Measurements from ENCODE around the gene HBA2.
"Not testable (repeated sequence)": the region's sequence is repeated elsewhere in the genome, so short reads cannot be mapped to it uniquely, and the experiment has no call there.

The HBA2 gene

GRCh38 chr16:159136-159849, 13.4 kb upstream of the HBA2 start:
- DNase-seq = no peak

- not testable (repeated sequence) for DNase-seq
These were observed 12.4 kb upstream of the HBA2 start for GRCh38 chr16:160242-160641.

DNA sequence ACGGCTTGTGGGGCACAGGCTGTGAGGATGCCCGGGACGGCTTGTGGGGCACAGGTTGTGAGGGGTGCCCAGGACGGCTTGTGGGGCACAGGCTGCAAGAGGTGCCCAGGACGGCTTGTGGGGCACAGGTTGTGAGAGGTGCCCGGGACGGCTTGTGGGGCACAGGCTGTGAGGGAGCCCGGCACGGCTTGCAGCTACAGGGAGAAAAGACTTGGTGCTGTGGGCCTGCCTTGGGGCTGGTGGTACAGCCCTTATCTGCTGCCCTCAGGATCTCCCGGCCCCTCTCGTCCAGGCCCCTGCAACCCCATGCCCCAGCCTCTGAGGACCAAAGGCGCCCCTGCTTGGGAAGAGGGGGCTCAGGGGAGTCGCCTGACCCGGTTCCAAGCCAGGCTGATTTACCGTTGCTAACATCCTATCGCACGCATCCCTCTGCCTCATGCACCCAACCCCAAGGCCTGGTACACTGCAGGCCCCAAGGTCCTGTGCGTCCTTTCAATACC, 11.9 kb upstream of the HBA2 start:
- DNase-seq = no peak

GRCh38 chr16:162271-162991, 10.2 kb upstream of the HBA2 start:
- no peak for DNase-seq

DNA sequence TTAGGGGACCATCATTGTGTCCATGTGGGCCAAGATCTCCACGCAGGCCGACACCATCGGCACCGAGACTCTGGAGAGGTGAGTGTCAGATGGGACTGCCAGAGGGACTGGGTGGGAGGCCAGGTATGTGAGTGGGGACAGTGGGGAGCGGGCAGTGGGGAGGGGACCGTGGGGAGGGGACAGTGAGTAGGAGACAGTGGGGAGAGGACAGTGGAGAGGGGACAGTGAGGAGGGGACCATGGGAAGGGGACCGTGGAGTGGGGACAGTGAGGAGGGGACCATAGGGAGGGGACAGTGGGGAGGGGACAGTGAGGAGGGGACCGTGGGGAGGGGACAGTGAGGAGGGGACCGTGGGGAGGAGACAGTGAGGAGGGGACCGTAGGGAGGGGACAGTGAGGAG, 9.5 kb upstream of the HBA2 start:
- not testable (repeated sequence) for DNase-seq

DNA sequence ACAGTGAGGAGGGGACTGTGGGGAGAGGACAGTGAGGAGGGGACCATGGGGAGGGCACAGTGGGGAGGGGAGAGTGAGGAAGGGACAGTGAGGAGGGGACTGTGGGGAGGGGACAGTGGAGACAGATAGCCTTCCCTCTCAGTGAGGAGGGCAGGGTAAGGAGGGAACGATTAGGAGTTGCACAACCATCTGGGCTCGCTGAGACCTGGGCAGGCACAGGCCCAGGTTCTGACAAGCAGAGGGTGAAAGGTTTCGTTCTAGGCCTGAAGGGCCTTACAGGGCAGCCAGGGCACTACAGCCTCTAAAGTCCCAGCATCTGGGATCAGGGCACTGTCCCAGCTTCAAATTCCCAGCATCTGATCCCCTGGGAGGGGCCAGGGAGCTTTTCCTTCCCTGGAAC, 9.0 kb upstream of the HBA2 start:
- not testable (repeated sequence) for DNase-seq

GRCh38 chr16:164134-164823, 8.4 kb upstream of the HBA2 start:
- DNase-seq = not testable (repeated sequence)

DNA sequence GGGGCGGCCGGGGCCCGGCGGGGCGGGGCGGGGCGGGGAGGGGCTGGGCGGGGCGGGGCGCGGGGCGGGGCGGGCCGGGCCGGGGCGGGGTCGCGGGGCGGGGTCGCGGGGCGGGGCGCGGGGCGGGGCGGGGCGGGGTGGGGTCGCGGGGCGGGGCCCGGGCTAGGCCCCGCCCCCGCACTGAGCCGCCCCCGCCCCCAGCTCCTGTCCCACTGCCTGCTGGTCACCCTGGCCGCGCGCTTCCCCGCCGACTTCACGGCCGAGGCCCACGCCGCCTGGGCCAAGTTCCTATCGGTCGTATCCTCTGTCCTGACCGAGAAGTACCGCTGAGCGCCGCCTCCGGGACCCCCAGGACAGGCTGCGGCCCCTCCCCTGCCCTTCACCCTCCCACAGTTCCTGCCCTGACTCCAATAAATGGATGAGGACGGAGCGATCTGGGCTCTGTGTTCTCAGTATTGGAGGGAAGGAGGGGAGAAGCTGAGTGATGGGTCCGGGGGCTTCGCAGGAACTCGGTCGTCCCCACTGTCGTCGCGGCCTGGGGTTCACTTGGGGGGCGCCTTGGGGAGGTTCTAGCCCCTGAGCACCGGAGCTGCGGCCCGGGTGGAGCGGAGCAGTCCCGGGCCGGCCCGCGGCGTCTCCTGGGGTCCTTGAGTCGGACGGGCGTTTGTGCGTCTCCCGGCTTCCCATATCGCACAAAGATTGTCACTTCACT, 7.7 kb upstream of the HBA2 start:
- DNase-seq = no peak

GRCh38 chr16:165539-166374, 6.9 kb upstream of the HBA2 start, which contains the start of gene HBM:
Gene HBM, plus strand, starts transcription at chr16:165978. Its CDS starts 20 bp downstream, at chr16:165998.
- no peak for DNase-seq

DNA sequence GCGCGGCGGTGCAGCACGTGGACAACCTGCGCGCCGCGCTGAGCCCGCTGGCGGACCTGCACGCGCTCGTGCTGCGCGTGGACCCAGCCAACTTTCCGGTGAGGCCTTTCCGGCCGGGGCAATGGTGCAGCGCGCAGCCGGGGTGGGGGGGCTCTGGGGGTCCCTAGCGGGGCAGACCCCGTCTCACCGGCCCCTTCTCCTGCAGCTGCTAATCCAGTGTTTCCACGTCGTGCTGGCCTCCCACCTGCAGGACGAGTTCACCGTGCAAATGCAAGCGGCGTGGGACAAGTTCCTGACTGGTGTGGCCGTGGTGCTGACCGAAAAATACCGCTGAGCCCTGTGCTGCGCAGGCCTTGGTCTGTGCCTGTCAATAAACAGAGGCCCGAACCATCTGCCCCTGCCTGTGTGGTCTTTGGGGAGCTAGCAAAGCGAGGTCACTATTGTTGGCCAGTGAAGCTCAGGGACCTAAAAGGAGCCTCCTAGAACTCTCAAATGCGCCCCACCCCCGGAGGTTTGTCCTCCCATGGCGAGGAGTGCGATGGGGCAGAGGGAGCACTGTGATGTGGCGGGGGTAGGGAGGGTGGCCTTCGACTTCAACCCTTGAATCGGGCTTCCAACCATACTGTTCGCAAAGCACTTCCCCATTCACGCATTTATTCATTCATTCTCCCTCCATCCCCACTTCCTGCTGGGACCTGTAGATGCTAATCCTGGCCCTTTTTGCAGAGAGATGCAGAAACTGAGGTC, 6.1 kb upstream of the HBA2 start:
- no peak for DNase-seq

GRCh38 chr16:167122-167690, 5.5 kb upstream of the HBA2 start:
- DNase-seq = no peak

GRCh38 chr16:168424-168823, 4.3 kb upstream of the HBA2 start:
- no peak for DNase-seq

- DNase-seq = no peak
These were observed 3.7 kb upstream of the HBA2 start for GRCh38 chr16:169014-169413.

DNA sequence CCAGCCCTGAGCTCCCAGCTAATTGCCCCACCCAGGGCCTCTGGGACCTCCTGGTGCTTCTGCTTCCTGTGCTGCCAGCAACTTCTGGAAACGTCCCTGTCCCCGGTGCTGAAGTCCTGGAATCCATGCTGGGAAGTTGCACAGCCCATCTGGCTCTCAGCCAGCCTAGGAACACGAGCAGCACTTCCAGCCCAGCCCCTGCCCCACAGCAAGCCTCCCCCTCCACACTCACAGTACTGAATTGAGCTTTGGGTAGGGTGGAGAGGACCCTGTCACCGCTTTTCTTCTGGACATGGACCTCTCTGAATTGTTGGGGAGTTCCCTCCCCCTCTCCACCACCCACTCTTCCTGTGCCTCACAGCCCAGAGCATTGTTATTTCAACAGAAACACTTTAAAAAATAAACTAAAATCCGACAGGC, 2.6 kb upstream of the HBA2 start:
- not testable (repeated sequence) for DNase-seq

DNA sequence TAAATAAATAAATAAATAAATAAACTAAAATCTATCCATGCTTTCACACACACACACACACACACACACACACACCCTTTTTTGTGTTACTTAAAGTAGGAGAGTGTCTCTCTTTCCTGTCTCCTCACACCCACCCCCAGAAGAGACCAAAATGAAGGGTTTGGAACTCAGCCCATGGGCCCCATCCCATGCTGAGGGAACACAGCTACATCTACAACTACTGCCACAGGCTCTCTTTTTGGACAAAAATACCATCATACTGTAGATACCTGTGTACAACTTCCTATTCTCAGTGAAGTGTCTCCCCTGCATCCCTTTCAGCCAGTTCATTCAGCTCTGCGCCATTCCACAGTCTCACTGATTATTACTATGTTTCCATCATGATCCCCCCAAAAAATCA, 1.9 kb upstream of the HBA2 start:
- DNase-seq = no peak

DNA sequence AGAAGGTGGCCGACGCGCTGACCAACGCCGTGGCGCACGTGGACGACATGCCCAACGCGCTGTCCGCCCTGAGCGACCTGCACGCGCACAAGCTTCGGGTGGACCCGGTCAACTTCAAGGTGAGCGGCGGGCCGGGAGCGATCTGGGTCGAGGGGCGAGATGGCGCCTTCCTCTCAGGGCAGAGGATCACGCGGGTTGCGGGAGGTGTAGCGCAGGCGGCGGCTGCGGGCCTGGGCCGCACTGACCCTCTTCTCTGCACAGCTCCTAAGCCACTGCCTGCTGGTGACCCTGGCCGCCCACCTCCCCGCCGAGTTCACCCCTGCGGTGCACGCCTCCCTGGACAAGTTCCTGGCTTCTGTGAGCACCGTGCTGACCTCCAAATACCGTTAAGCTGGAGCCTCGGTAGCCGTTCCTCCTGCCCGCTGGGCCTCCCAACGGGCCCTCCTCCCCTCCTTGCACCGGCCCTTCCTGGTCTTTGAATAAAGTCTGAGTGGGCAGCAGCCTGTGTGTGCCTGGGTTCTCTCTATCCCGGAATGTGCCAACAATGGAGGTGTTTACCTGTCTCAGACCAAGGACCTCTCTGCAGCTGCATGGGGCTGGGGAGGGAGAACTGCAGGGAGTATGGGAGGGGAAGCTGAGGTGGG, 657 bp downstream of the HBA2 start:
- not testable (repeated sequence) for DNase-seq

GRCh38 chr16:173928-174769, 1.5 kb downstream of the HBA2 start:
- not testable (repeated sequence) for DNase-seq

GRCh38 chr16:175011-175949, 2.6 kb downstream of the HBA2 start:
- DNase-seq = no peak
